Fibroblast of mammary gland (primary cell): ENCODE results near the gene GABRA4.

ENCODE experiments used
- DNase-seq: peaks from one replicate; pipeline ENCODE4 v3.0.0-alpha.2; 2010; ENCODE audit warnings: low read depth
- H3K4me3 ChIP-seq: 2 replicates; pipeline ENCODE4 v1.5.1; 2011; ENCODE audit warnings: low read depth, mild to moderate bottlenecking, low read length, moderate library complexity; ENCODE audit not compliant: control insufficient read depth
- TF ChIP-seq, protein P1 (sequence below): conservative IDR thresholded peaks from 2 replicates; pipeline ENCODE4 v1.5.1; 2011; ENCODE audit warnings: low read depth, low read length, inconsistent platforms; ENCODE audit not compliant: control insufficient read depth, insufficient read depth

Gene GABRA4

GRCh38 chr4:46953564-46953963, 39.8 kb downstream of the GABRA4 start:
- TF ChIP-seq, protein P1, sequence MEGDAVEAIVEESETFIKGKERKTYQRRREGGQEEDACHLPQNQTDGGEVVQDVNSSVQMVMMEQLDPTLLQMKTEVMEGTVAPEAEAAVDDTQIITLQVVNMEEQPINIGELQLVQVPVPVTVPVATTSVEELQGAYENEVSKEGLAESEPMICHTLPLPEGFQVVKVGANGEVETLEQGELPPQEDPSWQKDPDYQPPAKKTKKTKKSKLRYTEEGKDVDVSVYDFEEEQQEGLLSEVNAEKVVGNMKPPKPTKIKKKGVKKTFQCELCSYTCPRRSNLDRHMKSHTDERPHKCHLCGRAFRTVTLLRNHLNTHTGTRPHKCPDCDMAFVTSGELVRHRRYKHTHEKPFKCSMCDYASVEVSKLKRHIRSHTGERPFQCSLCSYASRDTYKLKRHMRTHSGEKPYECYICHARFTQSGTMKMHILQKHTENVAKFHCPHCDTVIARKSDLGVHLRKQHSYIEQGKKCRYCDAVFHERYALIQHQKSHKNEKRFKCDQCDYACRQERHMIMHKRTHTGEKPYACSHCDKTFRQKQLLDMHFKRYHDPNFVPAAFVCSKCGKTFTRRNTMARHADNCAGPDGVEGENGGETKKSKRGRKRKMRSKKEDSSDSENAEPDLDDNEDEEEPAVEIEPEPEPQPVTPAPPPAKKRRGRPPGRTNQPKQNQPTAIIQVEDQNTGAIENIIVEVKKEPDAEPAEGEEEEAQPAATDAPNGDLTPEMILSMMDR = no peak
- no peak overlapping the region for H3K4me3 ChIP-seq
- DNase-seq = no peak

DNA sequence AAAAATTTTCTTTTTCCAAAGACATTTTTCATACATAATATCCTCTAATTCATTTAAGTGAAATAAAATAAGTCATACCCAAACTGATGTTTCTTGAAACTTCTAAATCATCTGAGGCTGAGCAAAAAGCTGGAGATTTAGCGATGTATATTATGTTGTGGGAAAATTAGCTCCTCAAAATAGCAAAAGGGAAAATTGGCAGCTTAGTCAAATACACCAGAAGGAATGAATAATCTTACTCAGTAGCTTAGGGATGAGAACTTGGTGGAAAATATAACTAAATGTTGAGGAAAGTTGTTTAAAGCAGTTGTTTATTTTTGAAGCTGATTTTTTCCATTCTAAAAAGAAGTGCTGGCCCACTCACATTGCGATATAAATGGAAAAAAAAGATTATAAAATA, 40.9 kb downstream of the GABRA4 start:
- H3K4me3 ChIP-seq = no peak overlapping the region
- DNase-seq = no peak
- TF ChIP-seq, protein P1 = no peak

- no peak overlapping the region for H3K4me3 ChIP-seq
- no peak for DNase-seq
- TF ChIP-seq, protein P1 = no peak
Observed at GRCh38 chr4:46950826-46951225, 42.6 kb downstream of the GABRA4 start.

- DNase-seq = no peak
- no peak overlapping the region for H3K4me3 ChIP-seq
- TF ChIP-seq, protein P1 = no peak
Observed at GRCh38 chr4:46949822-46950221, 43.6 kb downstream of the GABRA4 start.

DNA sequence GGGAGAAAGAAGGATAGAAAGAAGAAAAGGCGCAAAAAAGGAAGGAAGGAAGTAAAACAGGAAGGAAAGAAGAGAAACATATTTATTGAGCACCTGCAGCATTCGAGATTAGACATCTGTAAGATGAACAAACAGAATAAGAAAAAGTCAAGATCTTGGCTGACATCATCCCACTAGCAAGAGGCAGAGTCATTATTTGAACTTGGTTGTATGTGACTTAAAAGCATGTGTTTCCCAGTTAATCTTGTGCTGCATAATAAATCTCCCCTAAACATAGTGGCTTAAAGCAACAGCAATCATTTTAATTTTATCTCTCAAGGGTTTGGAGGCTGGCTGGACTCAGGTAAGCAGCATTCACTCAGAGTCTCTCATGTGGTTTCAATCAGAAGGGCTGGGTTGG, 45.8 kb downstream of the GABRA4 start:
- DNase-seq = no peak
- H3K4me3 ChIP-seq = no peak overlapping the region

GRCh38 chr4:46946919-46947536, 46.4 kb downstream of the GABRA4 start:
- no peak overlapping the region for H3K4me3 ChIP-seq
- TF ChIP-seq, protein P1 = no peak
- peak; percentile 1 for DNase-seq

More for the DNA sequence above, 45.8 kb downstream of the GABRA4 start:
- TF ChIP-seq, protein P1 = no peak

- TF ChIP-seq, protein P1 = no peak
- no peak overlapping the region for H3K4me3 ChIP-seq
- DNase-seq = no peak
Observed at GRCh38 chr4:46945062-46945461, 48.3 kb downstream of the GABRA4 start.
